H1 (cell line): ENCODE data around the gene SELENOI. TPM values are rescaled to one million over a fixed set of nuclear protein-coding genes. Genes with fewer than 3 reads are reported as not detected.

Source experiments
- HDAC6 ChIP-seq: IDR thresholded peaks from one replicate; pipeline ENCODE4 v1.7.1; 2012; ENCODE audit warnings: low read depth, mild to moderate bottlenecking, inconsistent platforms, low read length, moderate library complexity
- JUN ChIP-seq: IDR thresholded peaks from 2 replicates; pipeline ENCODE4 v1.6.1; 2011; ENCODE audit warnings: low read depth, mild to moderate bottlenecking, improper control_type of control experiment, low read length
- KDM5A ChIP-seq: fragments of 200-600 bp; IDR thresholded peaks from 2 replicates; pipeline ENCODE4 v1.7.1; 2012; ENCODE audit warnings: mild to moderate bottlenecking, low read length, inconsistent platforms, mixed read lengths
- NRF1 ChIP-seq: IDR thresholded peaks from 2 replicates; pipeline ENCODE4 v1.6.1; 2011; ENCODE audit warnings: mild to moderate bottlenecking, low read depth, low read length, improper control_type of control experiment
- RBBP5 ChIP-seq: IDR thresholded peaks from 2 replicates; pipeline ENCODE4 v1.7.1; 2012; ENCODE audit warnings: low read depth, mild to moderate bottlenecking, inconsistent platforms, low read length, moderate library complexity, borderline replicate concordance
- polyA plus RNA-seq, 7 experiments: library from polyadenylated mRNA; depleted of rRNA in 3 of 7; stranded (reverse) in 5 of 7; unstranded in 2 of 7; fragments of >200 nt in 5 of 7; fragments of 200-250 nt in 2 of 7; gene quantifications; 1 replicate in 5 of 7; 2 replicates in 1 of 7; 4 replicates in 1 of 7; pipeline versions ENCODE4 v1.2.1 to v1.2.3, GENCODE V29; 2011 to 2013; ENCODE audit warnings: missing spikeins in 2 of 7, mixed read lengths in 2 of 7
- total RNA-seq: library from RNA; stranded (reverse); fragmentation: NEBNext Ultra II Directional; extraction: Animal tissue kit (Norgen Biotek cat#: 25700); gene quantifications from 2 replicates; pipeline ENCODE4 v1.2.1, GENCODE V29; 2021

The SELENOI gene
- total and polyA plus RNA-seq, 2 of the 8 experiments (the other 6 are each of a cell fraction or from before 2014, with no cell fraction given) = 15.9 to 63.8 TPM

DNA sequence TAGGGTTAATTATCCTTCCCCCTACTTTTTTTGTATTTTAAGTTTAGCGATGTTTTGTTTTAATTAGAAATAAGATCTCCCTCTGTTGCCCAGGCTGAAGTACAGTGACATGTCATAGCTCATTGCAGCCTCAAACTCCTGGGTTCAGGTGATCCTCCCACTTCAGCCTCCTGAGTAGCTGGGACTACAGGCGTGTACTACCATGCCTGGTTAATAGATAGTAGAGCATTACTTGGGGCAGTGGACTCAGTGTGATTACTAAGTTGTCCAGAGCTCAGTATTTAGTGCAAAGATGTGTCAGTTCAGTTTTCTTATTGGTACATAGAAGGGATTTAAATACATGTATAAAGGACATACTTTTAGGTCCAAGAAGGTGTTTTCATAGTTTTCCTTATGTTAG, 10.2 kb downstream of the SELENOI start (continued):
- TF ChIP-seq RBBP5 (no peak), JUN (no peak), HDAC6 (no peak), NRF1 (no peak), KDM5A (no peak)
